Liver (tissue), 9 donors: ENCODE data around the gene ARHGEF39. TPM values are rescaled to one million over a fixed set of nuclear protein-coding genes. Genes with fewer than 3 reads are reported as not detected.

ENCODE experiments used
- DNase-seq: peaks from one replicate; pipeline ENCODE4 v3.0.0-alpha.2; 2017; ENCODE audit warnings: low spot score
- H3K27ac ChIP-seq, 2 donors: one replicate each; pipeline ENCODE4 v1.7.0; 2013; ENCODE audit warnings: inconsistent platforms in 2 of 2, low read length in 2 of 2, control low read depth in 1 of 2, low read depth in 1 of 2, mild to moderate bottlenecking in 1 of 2
- H3K27me3 ChIP-seq, 4 donors: one replicate each; pipeline versions ENCODE4 v1.6.1 to v1.7.0; 2013; ENCODE audit warnings: low read length in 3 of 4, inconsistent platforms in 1 of 4, mild to moderate bottlenecking in 1 of 4, moderate library complexity in 1 of 4; ENCODE audit not compliant: control insufficient read depth in 4 of 4, insufficient read depth in 4 of 4
- H3K36me3 ChIP-seq, 4 donors: one replicate each; pipeline versions ENCODE4 v1.6.1 to v1.7.0; 2013; ENCODE audit warnings: low read length in 3 of 4, mild to moderate bottlenecking in 3 of 4, low read depth in 1 of 4, moderate library complexity in 1 of 4; ENCODE audit not compliant: control insufficient read depth in 4 of 4, insufficient read depth in 3 of 4
- H3K4me1 ChIP-seq, 4 donors: one replicate each; pipeline versions ENCODE4 v1.6.1 to v1.7.0; 2013; ENCODE audit warnings: low read length in 3 of 4, mild to moderate bottlenecking in 3 of 4, moderate library complexity in 1 of 4; ENCODE audit not compliant: control insufficient read depth in 4 of 4, insufficient read depth in 4 of 4
- H3K4me3 ChIP-seq, 3 donors: one replicate each; pipeline versions ENCODE4 v1.6.1 to v1.7.0; 2013; ENCODE audit warnings: low read length in 3 of 3, control low read depth in 1 of 3, low read depth in 1 of 3, mild to moderate bottlenecking in 1 of 3
- H3K9ac ChIP-seq, 2 donors: one replicate each; pipeline ENCODE4 v1.7.0; 2013; ENCODE audit warnings: low read length in 2 of 2, mild to moderate bottlenecking in 2 of 2, moderate library complexity in 2 of 2, control low read depth in 1 of 2, low read depth in 1 of 2
- H3K9me3 ChIP-seq, 4 donors: one replicate each; pipeline versions ENCODE4 v1.6.1 to v1.7.0; 2013; ENCODE audit warnings: low read length in 3 of 4; ENCODE audit not compliant: control insufficient read depth in 4 of 4
- CTCF ChIP-seq: fragments of 150-350 bp; IDR thresholded peaks from 2 replicates; pipeline ENCODE4 v1.5.1; 2017; ENCODE audit warnings: improper control_type of control experiment, low read depth, low read length; ENCODE audit not compliant: missing input control
- EGR1 ChIP-seq, 2 donors: IDR thresholded peaks; 2 replicates each; pipeline ENCODE4 v1.6.1; 2016 to 2018; ENCODE audit warnings: antibody characterized with exemption in 2 of 2, low read depth in 2 of 2
- FOXA1 ChIP-seq: IDR thresholded peaks from 2 replicates; pipeline ENCODE4 v1.6.1; 2016; ENCODE audit warnings: antibody characterized with exemption
- FOXA2 ChIP-seq: IDR thresholded peaks from 2 replicates; pipeline ENCODE4 v1.6.1; 2016; ENCODE audit warnings: antibody characterized with exemption
- GABPA ChIP-seq, 2 donors: IDR thresholded peaks in 1 of 2; conservative IDR thresholded peaks in 1 of 2; 2 replicates each; pipeline ENCODE4 v1.6.1; 2016; ENCODE audit warnings: antibody characterized with exemption in 2 of 2, mild to moderate bottlenecking in 1 of 2, moderate library complexity in 1 of 2
- HNF4A ChIP-seq, 2 donors: conservative IDR thresholded peaks; 2 replicates each; pipeline ENCODE4 v1.6.1; 2016; ENCODE audit warnings: antibody characterized with exemption in 2 of 2, mild to moderate bottlenecking in 2 of 2
- HNF4G ChIP-seq: IDR thresholded peaks from 2 replicates; pipeline ENCODE4 v1.6.1; 2016; ENCODE audit warnings: antibody characterized with exemption
- JUND ChIP-seq, 2 donors: IDR thresholded peaks; 2 replicates each; pipeline ENCODE4 v1.6.1; 2016; ENCODE audit warnings: antibody characterized with exemption in 2 of 2
- RAD21 ChIP-seq, 2 donors: IDR thresholded peaks; 2 replicates each; pipeline ENCODE4 v1.6.1; 2016; ENCODE audit warnings: antibody characterized with exemption in 2 of 2, mild to moderate bottlenecking in 2 of 2
- REST ChIP-seq: IDR thresholded peaks from 2 replicates; pipeline ENCODE4 v1.6.1; 2016; ENCODE audit warnings: antibody characterized with exemption, mild to moderate bottlenecking
- RXRA ChIP-seq, 2 donors: IDR thresholded peaks; 2 replicates each; pipeline ENCODE4 v1.6.1; 2017 to 2018; ENCODE audit warnings: antibody characterized with exemption in 2 of 2, mild to moderate bottlenecking in 1 of 2
- SP1 ChIP-seq: IDR thresholded peaks from 2 replicates; pipeline ENCODE4 v1.6.1; 2018; ENCODE audit warnings: antibody characterized with exemption, mild to moderate bottlenecking
- TAF1 ChIP-seq: conservative IDR thresholded peaks from 2 replicates; pipeline ENCODE4 v1.6.1; 2016; ENCODE audit warnings: antibody characterized with exemption, mild to moderate bottlenecking
- ZBTB33 ChIP-seq: IDR thresholded peaks from 2 replicates; pipeline ENCODE4 v1.6.1; 2016; ENCODE audit warnings: antibody characterized with exemption
- WGBS: extraction: QIAGEN DNeasy Blood & Tissue Kit; methylation state at CpG from one replicate; pipeline ENCODE4 v1.1.7; 2013; 5-methylcytosine and 5-hydroxymethylcytosine counted together
- polyA plus RNA-seq, 2 donors: library from polyadenylated mRNA; stranded (reverse) in 1 of 2; unstranded in 1 of 2; fragments of 200-250 nt in 1 of 2; fragments of >200 nt in 1 of 2; fragmentation: Nextera tagmentation in 1 of 2; extraction: Ambion mirVana in 1 of 2; gene quantifications; one replicate each; pipeline versions ENCODE4 v1.2.1 to v1.2.3, GENCODE V29; 2013 to 2015
- total RNA-seq, 2 donors: library from RNA; depleted of rRNA; stranded (reverse); fragments of >200 nt; gene quantifications; one replicate each; pipeline ENCODE4 v1.2.3, GENCODE V29; 2014
- TF ChIP-seq, protein P1 (sequence below): IDR thresholded peaks from 2 replicates; pipeline ENCODE4 v1.6.1; 2016; ENCODE audit warnings: antibody characterized with exemption
- TF ChIP-seq, protein P2 (sequence below): IDR thresholded peaks from 2 replicates; pipeline ENCODE4 v1.6.1; 2016; ENCODE audit warnings: antibody characterized with exemption
- donor health status: healthy.
- donor health status: healthy.
- donor health status: healthy.
- donor health status: healthy.
- donor health status: healthy.

Gene ARHGEF39
- total and polyA plus RNA-seq, 4 donors: under 0.01 to 7.4 (median 0.74) TPM

GRCh38 chr9:35690614-35691333, 25.8 kb upstream of the ARHGEF39 start:
- WGBS: 2% methylated on average over 61 of the region's 61 CpGs
- no peaks in the 10 kb centered on the region for H3K9me3 ChIP-seq
- H3K27ac ChIP-seq: peak overlapping the region; percentile 77 to 81
- H3K4me3 ChIP-seq: peak overlapping the region; percentile 59 to 85 (median 77)
- H3K27me3 ChIP-seq: no peaks in the 10 kb centered on the region
- TF ChIP-seq RXRA (IDR thresholded peaks at IDR 0.05) (peak in 1 of 2 donors; percentile 5), CTCF (no peak)
- no peak for DNase-seq
- H3K36me3 ChIP-seq: peaks cover 0 to 3% (median 1%) of the 10 kb centered on the region in 4 donors
- H3K9ac ChIP-seq: peak overlapping the region in 1 of 2 donors; percentile 47
- peaks cover 0 to 10% (median 5%) of the 10 kb centered on the region in 4 donors for H3K4me1 ChIP-seq

GRCh38 chr9:35690294-35690613, 25.3 kb upstream of the ARHGEF39 start:
- Histone ChIP-seq H3K9me3 (no peaks in the 10 kb centered on the region), H3K4me3 (peak overlapping the region; percentile 15 to 85 (median 26)), H3K9ac (no peak overlapping the region), H3K27me3 (no peaks in the 10 kb centered on the region), H3K27ac (peak overlapping the region; percentile 77 to 81), H3K4me1 (peaks cover 0 to 10% (median 5%) of the 10 kb centered on the region in 4 donors), H3K36me3 (peaks cover 0 to 2% (median 0%) of the 10 kb centered on the region in 4 donors)
- TF ChIP-seq RXRA (IDR thresholded peaks at IDR 0.05): no peak
- TF ChIP-seq RAD21 (IDR thresholded peaks at IDR 0.05): no peak
- TF ChIP-seq, protein P1, sequence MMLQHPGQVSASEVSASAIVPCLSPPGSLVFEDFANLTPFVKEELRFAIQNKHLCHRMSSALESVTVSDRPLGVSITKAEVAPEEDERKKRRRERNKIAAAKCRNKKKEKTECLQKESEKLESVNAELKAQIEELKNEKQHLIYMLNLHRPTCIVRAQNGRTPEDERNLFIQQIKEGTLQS: no peak
- TF ChIP-seq FOXA2: no peak
- TF ChIP-seq CTCF: no peak
- TF ChIP-seq FOXA1: no peak
- no peak for TF ChIP-seq TAF1
- TF ChIP-seq REST: no peak
- no peak for TF ChIP-seq JUND (IDR thresholded peaks at IDR 0.05)
- TF ChIP-seq, protein P2, sequence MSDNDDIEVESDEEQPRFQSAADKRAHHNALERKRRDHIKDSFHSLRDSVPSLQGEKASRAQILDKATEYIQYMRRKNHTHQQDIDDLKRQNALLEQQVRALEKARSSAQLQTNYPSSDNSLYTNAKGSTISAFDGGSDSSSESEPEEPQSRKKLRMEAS: no peak
- no peak for TF ChIP-seq EGR1 (IDR thresholded peaks at IDR 0.05; ENCODE audit: low read depth in 2 of 2)
- TF ChIP-seq GABPA (IDR thresholded peaks at IDR 0.05 in 1 of 2, conservative IDR thresholded peaks at IDR 0.05 in 1 of 2): no peak
- no peak for TF ChIP-seq HNF4G
- no peak for TF ChIP-seq ZBTB33
- no peak for TF ChIP-seq SP1
- TF ChIP-seq HNF4A (conservative IDR thresholded peaks at IDR 0.05): no peak
- 9% methylated on average over 21 of the region's 21 CpGs for WGBS
- no peak for DNase-seq
